Lower leg skin (tissue), 3 donors: ENCODE measurements around the gene CAMKK1.

ENCODE experiments used
- CTCF ChIP-seq, 3 donors: fragments of 450-650 bp; IDR thresholded peaks; one replicate each; pipeline ENCODE4 v1.5.1; 2016; ENCODE audit warnings: antibody characterized with exemption in 3 of 3, mild to moderate bottlenecking in 3 of 3, moderate library complexity in 2 of 3
- POLR2A ChIP-seq, 2 donors: fragments of 450-650 bp; IDR thresholded peaks; one replicate each; pipeline ENCODE4 v1.6.1; 2016 to 2017; ENCODE audit warnings: antibody characterized with exemption in 2 of 2, mild to moderate bottlenecking in 1 of 2, moderate library complexity in 1 of 2

- TF ChIP-seq CTCF (IDR thresholded peaks at IDR 0.05) (no peak), POLR2A (IDR thresholded peaks at IDR 0.05) (no peak)
Measured at GRCh38 chr17:3893720-3894116, 865 bp upstream of the CAMKK1 start.
